GM12801 (cell line): ENCODE measurements around the gene PGAM5.

ENCODE experiments used
- CTCF ChIP-seq: IDR thresholded peaks from one replicate; pipeline ENCODE4 v1.5.1; 2011; ENCODE audit warnings: control low read depth; ENCODE audit not compliant: insufficient read length; ENCODE audit errors: extremely low read depth

Gene PGAM5

DNA sequence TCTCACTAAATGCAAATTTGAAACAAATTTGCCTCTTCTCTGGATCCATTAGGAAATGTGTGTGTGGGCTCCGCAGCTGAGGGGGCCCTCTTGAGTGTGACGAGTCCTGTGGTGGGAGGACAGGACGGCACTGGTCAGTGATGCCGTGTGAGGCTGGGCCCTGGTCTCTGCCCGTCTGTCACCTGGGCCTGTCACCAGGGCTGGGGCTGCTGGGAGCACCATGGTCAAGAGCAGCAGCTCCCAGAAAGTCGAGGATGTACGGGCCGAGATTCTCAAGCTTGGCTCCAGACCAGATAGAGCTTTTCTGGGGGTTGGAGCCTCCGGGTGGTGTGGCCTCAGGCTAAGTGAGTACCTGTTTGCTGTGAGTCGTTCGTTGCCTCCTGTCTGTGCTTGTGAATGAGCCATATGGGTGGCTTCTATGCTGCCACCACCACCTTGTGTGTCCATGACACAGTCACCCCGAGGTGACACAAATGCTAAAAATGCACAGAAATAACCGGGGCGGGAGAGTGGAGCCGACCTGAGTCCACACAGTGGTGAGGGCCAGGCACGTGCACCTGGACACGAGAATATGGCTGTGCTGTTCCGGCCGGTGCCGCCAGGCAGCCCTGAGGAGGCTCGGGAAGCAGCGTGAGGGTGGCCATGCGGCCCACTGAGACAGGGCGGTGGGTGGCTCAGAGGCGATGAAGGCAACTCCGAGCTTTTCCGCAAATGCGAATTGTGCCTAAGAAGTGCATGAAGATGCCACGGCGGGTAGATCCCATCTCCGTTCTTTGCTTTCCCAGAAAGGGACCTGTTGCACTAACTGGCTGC, 8.7 kb downstream of the PGAM5 start:
- no peak for TF ChIP-seq CTCF

DNA sequence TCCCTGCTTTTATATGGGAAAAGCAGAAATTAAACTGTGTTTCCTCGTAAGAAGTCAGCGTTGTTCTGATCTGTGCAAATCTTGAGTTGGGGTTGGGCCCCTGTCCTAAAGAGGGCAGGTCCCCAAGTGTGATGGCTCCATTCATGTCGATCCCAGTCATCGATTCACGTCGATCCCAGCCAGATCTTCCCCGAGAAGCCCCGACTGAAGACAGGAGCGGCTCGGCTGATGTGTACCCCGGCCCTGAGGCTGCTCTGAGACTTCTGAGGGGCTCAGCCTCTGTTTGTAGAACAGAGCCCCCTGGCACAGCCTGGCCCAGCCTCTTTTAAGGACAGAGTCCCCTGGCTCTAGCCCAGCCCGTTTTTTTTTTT, 9.3 kb downstream of the PGAM5 start:
- TF ChIP-seq CTCF, result no peak

GRCh38 chr12:132720606-132721345, 10.1 kb downstream of the PGAM5 start:
- TF ChIP-seq CTCF, result no peak

- TF ChIP-seq CTCF, result no peak
These were observed 12.5 kb downstream of the PGAM5 start for GRCh38 chr12:132723015-132723763.

- TF ChIP-seq CTCF, result no peak
These were observed 13.1 kb downstream of the PGAM5 start for GRCh38 chr12:132723764-132724140.

DNA sequence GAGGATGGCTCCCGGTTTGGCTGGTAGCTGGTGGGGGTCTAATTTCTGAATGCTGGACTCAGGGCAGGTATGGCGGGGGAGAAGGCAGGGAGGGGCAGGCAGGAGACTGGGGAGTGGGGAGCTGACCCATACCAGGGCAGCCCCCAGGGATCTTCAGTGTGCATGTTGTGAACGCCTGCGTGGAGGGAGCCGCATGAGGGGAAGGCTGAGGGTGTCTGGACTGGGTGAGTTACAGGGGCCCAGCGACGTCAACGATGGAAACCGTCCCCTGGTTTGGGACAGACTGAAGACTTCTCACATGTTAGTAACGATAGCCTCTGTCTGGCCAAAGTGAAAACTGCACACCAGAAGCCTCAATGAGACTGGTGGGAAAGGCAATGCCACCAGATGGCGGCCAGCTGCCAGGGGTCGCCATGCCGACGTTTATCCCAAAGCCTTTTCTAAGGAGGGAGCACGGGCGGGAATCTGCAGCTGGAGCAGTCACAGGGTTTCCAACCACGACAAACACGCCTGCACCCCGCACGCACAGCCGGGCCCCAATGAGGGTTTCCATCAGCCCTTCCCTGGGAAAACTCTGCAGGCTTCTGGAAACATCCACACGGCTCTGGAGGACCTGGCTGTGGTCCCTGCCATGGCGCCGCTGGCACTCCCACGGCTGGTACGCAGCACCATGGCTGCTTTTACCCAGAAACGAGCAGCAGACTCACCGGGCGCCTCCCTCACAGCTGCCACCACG, 14.0 kb downstream of the PGAM5 start:
- no peak for TF ChIP-seq CTCF

GRCh38 chr12:132726386-132726785, 15.7 kb downstream of the PGAM5 start:
- no peak for TF ChIP-seq CTCF
